ENCODE data around the gene APOA1.

Gene APOA1

DNA sequence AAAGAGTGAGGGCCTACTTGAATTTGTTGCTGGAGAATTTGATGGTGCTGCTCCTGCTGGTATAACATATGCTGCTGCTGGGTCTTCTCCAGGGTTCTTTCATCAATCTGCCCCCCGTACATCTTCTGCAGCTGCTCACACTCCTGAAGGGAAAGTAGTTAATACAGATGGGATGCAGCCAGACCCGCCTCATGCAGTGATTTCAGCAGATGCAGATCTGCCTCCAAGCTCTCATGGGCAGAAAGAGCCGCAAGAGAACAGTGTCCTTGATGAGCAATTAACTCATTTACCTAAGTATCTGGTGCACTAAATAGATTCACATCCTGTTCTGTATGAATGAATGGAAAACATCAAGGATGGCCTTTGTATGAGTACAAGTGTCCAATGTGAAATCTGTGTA, 24.8 kb upstream of the APOA1 start:
- CTCF ChIA-PET = no interaction called here
- Histone ChIP-seq H3K9me3 (ENCODE audit: control insufficient read depth, insufficient read depth, low read depth, low read length) (no peaks in the 10 kb centered on the region), H3K36me3 (ENCODE audit: control insufficient read depth in 2 of 2, insufficient read depth in 1 of 2, low read length in 2 of 2) (peaks cover 0 to 95% of the 10 kb centered on the region in 2 experiments; a peak in 2 of 3 replicates), H3K4me1 (ENCODE audit: control insufficient read depth, insufficient read depth, low read length) (no peaks in the 10 kb centered on the region), H3K27ac (ENCODE audit: extremely low read depth, low read depth, low read length) (no peak overlapping the region), H3K4me3 (ENCODE audit: low read depth, low read length) (no peak overlapping the region)
- TF ChIP-seq ZNF449 (tag by site-specific recombination; IDR thresholded peaks at IDR 0.05) (no peak), ZNF707 (tag by site-specific recombination; IDR thresholded peaks at IDR 0.05) (no peak), ZBTB7A (tag by site-specific recombination; IDR thresholded peaks at IDR 0.05; ENCODE audit: low read depth) (no peak), ZNF391 (tag by site-specific recombination; IDR thresholded peaks at IDR 0.05; ENCODE audit: borderline replicate concordance, low read depth) (no peak), ZNF48 (tag by site-specific recombination; IDR thresholded peaks at IDR 0.05) (no peak), ZNF670 (tag by site-specific recombination; IDR thresholded peaks at IDR 0.05; ENCODE audit: low read depth) (no peak), ZNF610 (tag by site-specific recombination; IDR thresholded peaks at IDR 0.05; ENCODE audit: borderline replicate concordance) (no peak), ZNF280D (tag by site-specific recombination; IDR thresholded peaks at IDR 0.05) (no peak), KLF10 (tag by site-specific recombination; IDR thresholded peaks at IDR 0.05) (no peak), ZFP3 (tag by site-specific recombination; IDR thresholded peaks at IDR 0.05; ENCODE audit: low read depth) (no peak), GFI1B (tag by site-specific recombination; IDR thresholded peaks at IDR 0.05) (no peak), ZNF692 (tag by site-specific recombination; IDR thresholded peaks at IDR 0.05) (no peak), KLF7 (tag by site-specific recombination; IDR thresholded peaks at IDR 0.05; ENCODE audit: borderline replicate concordance) (no peak)
- TF ChIP-seq, protein P1, sequence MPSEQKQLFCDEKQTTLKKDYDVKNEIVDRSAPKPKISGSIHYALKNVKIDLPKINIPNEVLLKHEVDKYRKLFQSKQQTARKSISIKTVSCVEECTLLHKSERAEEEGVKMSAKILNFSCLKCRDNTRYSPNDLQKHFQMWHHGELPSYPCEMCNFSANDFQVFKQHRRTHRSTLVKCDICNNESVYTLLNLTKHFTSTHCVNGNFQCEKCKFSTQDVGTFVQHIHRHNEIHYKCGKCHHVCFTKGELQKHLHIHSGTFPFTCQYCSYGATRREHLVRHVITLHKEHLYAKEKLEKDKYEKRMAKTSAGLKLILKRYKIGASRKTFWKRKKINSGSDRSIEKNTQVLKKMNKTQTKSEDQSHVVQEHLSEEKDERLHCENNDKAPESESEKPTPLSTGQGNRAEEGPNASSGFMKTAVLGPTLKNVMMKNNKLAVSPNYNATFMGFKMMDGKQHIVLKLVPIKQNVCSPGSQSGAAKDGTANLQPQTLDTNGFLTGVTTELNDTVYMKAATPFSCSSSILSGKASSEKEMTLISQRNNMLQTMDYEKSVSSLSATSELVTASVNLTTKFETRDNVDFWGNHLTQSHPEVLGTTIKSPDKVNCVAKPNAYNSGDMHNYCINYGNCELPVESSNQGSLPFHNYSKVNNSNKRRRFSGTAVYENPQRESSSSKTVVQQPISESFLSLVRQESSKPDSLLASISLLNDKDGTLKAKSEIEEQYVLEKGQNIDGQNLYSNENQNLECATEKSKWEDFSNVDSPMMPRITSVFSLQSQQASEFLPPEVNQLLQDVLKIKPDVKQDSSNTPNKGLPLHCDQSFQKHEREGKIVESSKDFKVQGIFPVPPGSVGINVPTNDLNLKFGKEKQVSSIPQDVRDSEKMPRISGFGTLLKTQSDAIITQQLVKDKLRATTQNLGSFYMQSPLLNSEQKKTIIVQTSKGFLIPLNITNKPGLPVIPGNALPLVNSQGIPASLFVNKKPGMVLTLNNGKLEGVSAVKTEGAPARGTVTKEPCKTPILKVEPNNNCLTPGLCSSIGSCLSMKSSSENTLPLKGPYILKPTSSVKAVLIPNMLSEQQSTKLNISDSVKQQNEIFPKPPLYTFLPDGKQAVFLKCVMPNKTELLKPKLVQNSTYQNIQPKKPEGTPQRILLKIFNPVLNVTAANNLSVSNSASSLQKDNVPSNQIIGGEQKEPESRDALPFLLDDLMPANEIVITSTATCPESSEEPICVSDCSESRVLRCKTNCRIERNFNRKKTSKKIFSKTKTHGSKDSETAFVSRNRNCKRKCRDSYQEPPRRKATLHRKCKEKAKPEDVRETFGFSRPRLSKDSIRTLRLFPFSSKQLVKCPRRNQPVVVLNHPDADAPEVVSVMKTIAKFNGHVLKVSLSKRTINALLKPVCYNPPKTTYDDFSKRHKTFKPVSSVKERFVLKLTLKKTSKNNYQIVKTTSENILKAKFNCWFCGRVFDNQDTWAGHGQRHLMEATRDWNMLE (tag by site-specific recombination; conservative IDR thresholded peaks at IDR 0.05; ENCODE audit: low read depth) = no peak
- POLR2A ChIA-PET = no interaction called here
